Brain microvascular endothelial cell (primary cell): ENCODE measurements around the gene SERINC5.

Experiments used
- DNase-seq: peaks from one replicate; pipeline ENCODE4 v3.0.0-alpha.2; 2020
- H3K27ac ChIP-seq: fragments of 250-450 bp; sonication (Bioruptor Pico); 2 replicates; pipeline ENCODE4 v1.5.1; 2020; ENCODE audit warnings: mild to moderate bottlenecking, moderate library complexity
- H3K27me3 ChIP-seq: fragments of 250-450 bp; sonication (Bioruptor Pico); replicated peaks from 2 replicates; pipeline ENCODE4 v1.5.1; 2020; ENCODE audit warnings: mild to moderate bottlenecking
- H3K36me3 ChIP-seq: fragments of 250-450 bp; sonication (Bioruptor Pico); replicated peaks from 2 replicates; pipeline ENCODE4 v1.5.1; 2020; ENCODE audit warnings: mild to moderate bottlenecking
- H3K4me3 ChIP-seq: 2 replicates; pipeline ENCODE4 v1.5.1; 2011; ENCODE audit warnings: low read depth, mild to moderate bottlenecking, control low read depth, low read length, moderate library complexity
- CTCF ChIP-seq: IDR thresholded peaks from 2 replicates; pipeline ENCODE4 v1.5.1; 2011; ENCODE audit warnings: low read depth, mild to moderate bottlenecking, moderate library complexity, low read length, control low read depth, inconsistent platforms; ENCODE audit errors: missing control alignments
- in situ Hi-C: cut with HindIII; loops from 2 replicates; pipeline ENCODE4 v1.10.0; 2017; ENCODE audit warnings: low sequenced_read_pairs, low pct_ligation_motif_present

The SERINC5 gene

GRCh38 chr5:80238097-80238496 lies 17.8 kb downstream of the SERINC5 start:
- H3K27me3 ChIP-seq = no peaks in the 10 kb centered on the region
- no peak overlapping the region for H3K27ac ChIP-seq
- no peak for DNase-seq
- no peak for TF ChIP-seq CTCF
- no peak overlapping the region for H3K4me3 ChIP-seq
- H3K36me3 ChIP-seq = no peaks in the 10 kb centered on the region
- in situ Hi-C loops = no loop called here

- TF ChIP-seq CTCF = no peak
- in situ Hi-C loops = no loop called here
- Histone ChIP-seq H3K4me3 (no peak overlapping the region), H3K27ac (no peak overlapping the region), H3K27me3 (no peaks in the 10 kb centered on the region), H3K36me3 (no peaks in the 10 kb centered on the region)
- no peak for DNase-seq
Measured at GRCh38 chr5:80237243-80237642, 18.6 kb downstream of the SERINC5 start.

- in situ Hi-C loops = no loop called here
- Histone ChIP-seq H3K27me3 (no peaks in the 10 kb centered on the region), H3K4me3 (no peak overlapping the region), H3K27ac (no peak overlapping the region), H3K36me3 (no peaks in the 10 kb centered on the region)
- DNase-seq = no peak
- TF ChIP-seq CTCF = no peak
Measured at GRCh38 chr5:80234116-80234948, 21.5 kb downstream of the SERINC5 start.

GRCh38 chr5:80231693-80232092 lies 24.2 kb downstream of the SERINC5 start:
- Histone ChIP-seq H3K36me3 (no peaks in the 10 kb centered on the region), H3K27ac (peak overlapping the region; percentile 40), H3K4me3 (no peak overlapping the region), H3K27me3 (no peaks in the 10 kb centered on the region)
- TF ChIP-seq CTCF = no peak
- no peak for DNase-seq
- in situ Hi-C loops = no loop called here

GRCh38 chr5:80231243-80231642 lies 24.6 kb downstream of the SERINC5 start:
- peak; percentile 81 for DNase-seq
- Histone ChIP-seq H3K27me3 (no peaks in the 10 kb centered on the region), H3K27ac (peak overlapping the region; percentile 66), H3K36me3 (no peaks in the 10 kb centered on the region), H3K4me3 (no peak overlapping the region)
- in situ Hi-C loops = no loop called here
- no peak for TF ChIP-seq CTCF
